Measurements from ENCODE around the gene COPZ1. TPM values are rescaled to one million over a fixed set of nuclear protein-coding genes. Genes with fewer than 3 reads are reported as not detected.

The COPZ1 gene
- total and polyA plus RNA-seq, 9 of the 15 experiments (the other 6 are each of a cell fraction or from before 2014, with no cell fraction given) = 137 to 487 (median 233) TPM

DNA sequence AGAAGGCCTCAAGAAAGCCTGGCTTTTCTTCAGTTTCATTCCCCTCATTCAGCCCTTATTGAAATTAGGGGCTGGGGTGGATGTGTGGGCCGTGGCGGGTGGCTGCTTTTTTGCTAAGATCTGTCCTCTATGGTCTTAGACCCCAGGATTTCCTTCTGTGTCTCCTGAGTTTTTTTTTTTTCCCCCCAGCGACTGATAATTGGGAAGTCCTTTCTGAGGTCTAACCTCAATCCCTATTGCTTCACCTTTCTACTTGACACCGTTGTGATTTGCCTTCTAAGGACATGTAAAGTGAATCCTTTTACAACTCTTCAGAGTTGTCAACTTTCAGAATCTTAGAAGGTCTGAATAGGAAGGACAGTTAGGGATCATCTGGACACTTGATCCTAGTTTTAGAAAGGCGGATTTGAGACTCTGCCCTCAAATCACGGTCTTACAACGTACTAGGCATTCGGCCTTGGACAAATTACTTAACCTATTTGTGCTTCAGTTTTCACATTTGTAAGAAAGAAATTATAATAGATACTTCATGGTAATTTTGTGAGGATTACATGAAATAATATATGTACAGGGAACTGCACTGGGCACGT lies 34.9 kb downstream of the COPZ1 start (continued):
- no peak for TF ChIP-seq ZNF644 (tag; IDR thresholded peaks at IDR 0.05; ENCODE audit: low read depth)
- TF ChIP-seq PHB (CRISPR knock-in tag; IDR thresholded peaks at IDR 0.05) = no peak
- no peak for TF ChIP-seq SP1 (CRISPR knock-in tag; IDR thresholded peaks at IDR 0.05)
- TF ChIP-seq STAG1 (CRISPR knock-in tag; IDR thresholded peaks at IDR 0.05; ENCODE audit: borderline replicate concordance) = no peak
- TF ChIP-seq ZNF239 (CRISPR knock-in tag; IDR thresholded peaks at IDR 0.05) = no peak
- TF ChIP-seq, protein P1, sequence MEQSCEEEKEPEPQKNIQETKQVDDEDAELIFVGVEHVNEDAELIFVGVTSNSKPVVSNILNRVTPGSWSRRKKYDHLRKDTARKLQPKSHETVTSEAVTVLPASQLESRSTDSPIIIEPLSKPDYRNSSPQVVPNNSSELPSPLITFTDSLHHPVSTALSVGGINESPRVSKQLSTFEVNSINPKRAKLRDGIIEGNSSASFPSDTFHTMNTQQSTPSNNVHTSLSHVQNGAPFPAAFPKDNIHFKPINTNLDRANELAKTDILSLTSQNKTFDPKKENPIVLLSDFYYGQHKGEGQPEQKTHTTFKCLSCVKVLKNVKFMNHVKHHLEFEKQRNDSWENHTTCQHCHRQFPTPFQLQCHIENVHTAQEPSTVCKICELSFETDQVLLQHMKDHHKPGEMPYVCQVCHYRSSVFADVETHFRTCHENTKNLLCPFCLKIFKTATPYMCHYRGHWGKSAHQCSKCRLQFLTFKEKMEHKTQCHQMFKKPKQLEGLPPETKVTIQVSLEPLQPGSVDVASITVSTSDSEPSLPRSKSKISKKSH (CRISPR knock-in tag; IDR thresholded peaks at IDR 0.05) = no peak
- TF ChIP-seq CEBPB (tag; IDR thresholded peaks at IDR 0.05) = no peak; the same call in 1 of the 2 replicates
- TF ChIP-seq, protein P2, sequence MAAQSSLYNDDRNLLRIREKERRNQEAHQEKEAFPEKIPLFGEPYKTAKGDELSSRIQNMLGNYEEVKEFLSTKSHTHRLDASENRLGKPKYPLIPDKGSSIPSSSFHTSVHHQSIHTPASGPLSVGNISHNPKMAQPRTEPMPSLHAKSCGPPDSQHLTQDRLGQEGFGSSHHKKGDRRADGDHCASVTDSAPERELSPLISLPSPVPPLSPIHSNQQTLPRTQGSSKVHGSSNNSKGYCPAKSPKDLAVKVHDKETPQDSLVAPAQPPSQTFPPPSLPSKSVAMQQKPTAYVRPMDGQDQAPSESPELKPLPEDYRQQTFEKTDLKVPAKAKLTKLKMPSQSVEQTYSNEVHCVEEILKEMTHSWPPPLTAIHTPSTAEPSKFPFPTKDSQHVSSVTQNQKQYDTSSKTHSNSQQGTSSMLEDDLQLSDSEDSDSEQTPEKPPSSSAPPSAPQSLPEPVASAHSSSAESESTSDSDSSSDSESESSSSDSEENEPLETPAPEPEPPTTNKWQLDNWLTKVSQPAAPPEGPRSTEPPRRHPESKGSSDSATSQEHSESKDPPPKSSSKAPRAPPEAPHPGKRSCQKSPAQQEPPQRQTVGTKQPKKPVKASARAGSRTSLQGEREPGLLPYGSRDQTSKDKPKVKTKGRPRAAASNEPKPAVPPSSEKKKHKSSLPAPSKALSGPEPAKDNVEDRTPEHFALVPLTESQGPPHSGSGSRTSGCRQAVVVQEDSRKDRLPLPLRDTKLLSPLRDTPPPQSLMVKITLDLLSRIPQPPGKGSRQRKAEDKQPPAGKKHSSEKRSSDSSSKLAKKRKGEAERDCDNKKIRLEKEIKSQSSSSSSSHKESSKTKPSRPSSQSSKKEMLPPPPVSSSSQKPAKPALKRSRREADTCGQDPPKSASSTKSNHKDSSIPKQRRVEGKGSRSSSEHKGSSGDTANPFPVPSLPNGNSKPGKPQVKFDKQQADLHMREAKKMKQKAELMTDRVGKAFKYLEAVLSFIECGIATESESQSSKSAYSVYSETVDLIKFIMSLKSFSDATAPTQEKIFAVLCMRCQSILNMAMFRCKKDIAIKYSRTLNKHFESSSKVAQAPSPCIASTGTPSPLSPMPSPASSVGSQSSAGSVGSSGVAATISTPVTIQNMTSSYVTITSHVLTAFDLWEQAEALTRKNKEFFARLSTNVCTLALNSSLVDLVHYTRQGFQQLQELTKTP (IDR thresholded peaks at IDR 0.05; ENCODE audit: low read depth in 1 of 2, partially characterized antibody in 2 of 2) = no peak
- peak; percentile 71; the same call in 1 of the 2 replicates for TF ChIP-seq MIER1 (IDR thresholded peaks at IDR 0.05; ENCODE audit: low read depth)
- TF ChIP-seq ZEB2 (IDR thresholded peaks at IDR 0.05) = no peak
- TF ChIP-seq ZSCAN29 (IDR thresholded peaks at IDR 0.05) = no peak
- no peak for TF ChIP-seq ZNF57 (CRISPR knock-in tag; IDR thresholded peaks at IDR 0.05)
- TF ChIP-seq, protein P3, sequence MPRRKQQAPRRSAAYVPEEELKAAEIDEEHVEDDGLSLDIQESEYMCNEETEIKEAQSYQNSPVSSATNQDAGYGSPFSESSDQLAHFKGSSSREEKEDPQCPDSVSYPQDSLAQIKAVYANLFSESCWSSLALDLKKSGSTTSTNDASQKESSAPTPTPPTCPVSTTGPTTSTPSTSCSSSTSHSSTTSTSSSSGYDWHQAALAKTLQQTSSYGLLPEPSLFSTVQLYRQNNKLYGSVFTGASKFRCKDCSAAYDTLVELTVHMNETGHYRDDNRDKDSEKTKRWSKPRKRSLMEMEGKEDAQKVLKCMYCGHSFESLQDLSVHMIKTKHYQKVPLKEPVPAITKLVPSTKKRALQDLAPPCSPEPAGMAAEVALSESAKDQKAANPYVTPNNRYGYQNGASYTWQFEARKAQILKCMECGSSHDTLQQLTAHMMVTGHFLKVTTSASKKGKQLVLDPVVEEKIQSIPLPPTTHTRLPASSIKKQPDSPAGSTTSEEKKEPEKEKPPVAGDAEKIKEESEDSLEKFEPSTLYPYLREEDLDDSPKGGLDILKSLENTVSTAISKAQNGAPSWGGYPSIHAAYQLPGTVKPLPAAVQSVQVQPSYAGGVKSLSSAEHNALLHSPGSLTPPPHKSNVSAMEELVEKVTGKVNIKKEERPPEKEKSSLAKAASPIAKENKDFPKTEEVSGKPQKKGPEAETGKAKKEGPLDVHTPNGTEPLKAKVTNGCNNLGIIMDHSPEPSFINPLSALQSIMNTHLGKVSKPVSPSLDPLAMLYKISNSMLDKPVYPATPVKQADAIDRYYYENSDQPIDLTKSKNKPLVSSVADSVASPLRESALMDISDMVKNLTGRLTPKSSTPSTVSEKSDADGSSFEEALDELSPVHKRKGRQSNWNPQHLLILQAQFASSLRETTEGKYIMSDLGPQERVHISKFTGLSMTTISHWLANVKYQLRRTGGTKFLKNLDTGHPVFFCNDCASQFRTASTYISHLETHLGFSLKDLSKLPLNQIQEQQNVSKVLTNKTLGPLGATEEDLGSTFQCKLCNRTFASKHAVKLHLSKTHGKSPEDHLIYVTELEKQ (CRISPR knock-in tag; IDR thresholded peaks at IDR 0.05) = no peak
- TF ChIP-seq, protein P4, sequence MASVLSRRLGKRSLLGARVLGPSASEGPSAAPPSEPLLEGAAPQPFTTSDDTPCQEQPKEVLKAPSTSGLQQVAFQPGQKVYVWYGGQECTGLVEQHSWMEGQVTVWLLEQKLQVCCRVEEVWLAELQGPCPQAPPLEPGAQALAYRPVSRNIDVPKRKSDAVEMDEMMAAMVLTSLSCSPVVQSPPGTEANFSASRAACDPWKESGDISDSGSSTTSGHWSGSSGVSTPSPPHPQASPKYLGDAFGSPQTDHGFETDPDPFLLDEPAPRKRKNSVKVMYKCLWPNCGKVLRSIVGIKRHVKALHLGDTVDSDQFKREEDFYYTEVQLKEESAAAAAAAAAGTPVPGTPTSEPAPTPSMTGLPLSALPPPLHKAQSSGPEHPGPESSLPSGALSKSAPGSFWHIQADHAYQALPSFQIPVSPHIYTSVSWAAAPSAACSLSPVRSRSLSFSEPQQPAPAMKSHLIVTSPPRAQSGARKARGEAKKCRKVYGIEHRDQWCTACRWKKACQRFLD (CRISPR knock-in tag; IDR thresholded peaks at IDR 0.05) = no peak
- TF ChIP-seq, protein P5, sequence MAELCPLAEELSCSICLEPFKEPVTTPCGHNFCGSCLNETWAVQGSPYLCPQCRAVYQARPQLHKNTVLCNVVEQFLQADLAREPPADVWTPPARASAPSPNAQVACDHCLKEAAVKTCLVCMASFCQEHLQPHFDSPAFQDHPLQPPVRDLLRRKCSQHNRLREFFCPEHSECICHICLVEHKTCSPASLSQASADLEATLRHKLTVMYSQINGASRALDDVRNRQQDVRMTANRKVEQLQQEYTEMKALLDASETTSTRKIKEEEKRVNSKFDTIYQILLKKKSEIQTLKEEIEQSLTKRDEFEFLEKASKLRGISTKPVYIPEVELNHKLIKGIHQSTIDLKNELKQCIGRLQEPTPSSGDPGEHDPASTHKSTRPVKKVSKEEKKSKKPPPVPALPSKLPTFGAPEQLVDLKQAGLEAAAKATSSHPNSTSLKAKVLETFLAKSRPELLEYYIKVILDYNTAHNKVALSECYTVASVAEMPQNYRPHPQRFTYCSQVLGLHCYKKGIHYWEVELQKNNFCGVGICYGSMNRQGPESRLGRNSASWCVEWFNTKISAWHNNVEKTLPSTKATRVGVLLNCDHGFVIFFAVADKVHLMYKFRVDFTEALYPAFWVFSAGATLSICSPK (IDR thresholded peaks at IDR 0.05; ENCODE audit: borderline replicate concordance) = no peak
- no peak for TF ChIP-seq FOS (IDR thresholded peaks at IDR 0.05; ENCODE audit: extremely low read depth, insufficient read length)
